HepG2 (cell line): ENCODE data around the gene GSC. TPM values are rescaled to one million over a fixed set of nuclear protein-coding genes. Genes with fewer than 3 reads are reported as not detected.

Experiments used
- ATAC-seq: fragments of 200-7000 bp; cut with Tn5 transposase; 3 replicates; pipeline ENCODE4 v1.9.1; 2020; ENCODE audit warnings: mild to moderate bottlenecking, moderate library complexity
- BruUV-seq: library from RNA; stranded (reverse); fragments of 400-500 nt; replicated peaks from 2 replicates; lab custom pipeline; 2021; lab: Mats Ljungman, UMichigan
- CTCF ChIA-PET: fragments of 300-600 bp; formaldehyde crosslinking; extraction: SDS; loops from one replicate; lab custom pipeline; 2021; ENCODE audit warnings: low total read pairs, inconsistent platforms, low intra/inter-chr PET ratio; lab: Yijun Ruan, JAX
- POLR2A ChIA-PET: fragments of 350-600 bp; sonication (Branson Sonifier 250); formaldehyde crosslinking; loops from one replicate; lab custom pipeline; 2020; ENCODE audit warnings: antibody characterized with exemption, inconsistent platforms; lab: Yijun Ruan, JAX
- DNase-seq: peaks from one replicate; pipeline ENCODE4 v3.0.0-alpha.2; 2015; ENCODE audit warnings: low spot score
- FAIRE-seq: peaks from 3 replicates; lab custom pipeline; 2011; peaks lifted over from hg19 to GRCh38; lab: Jason Lieb, UNC
- H2AFZ ChIP-seq: one replicate; pipeline ENCODE4 v1.6.1; 2011; ENCODE audit warnings: low read length, inconsistent platforms
- H3K27ac ChIP-seq: fragments of 300-600 bp; 3 replicates; pipeline ENCODE4 v1.8.0; 2011; ENCODE audit warnings: mixed run types, mild to moderate bottlenecking, mixed read lengths, low read length, inconsistent platforms; ENCODE audit not compliant: insufficient read depth; ENCODE audit errors: extremely low read length
- H3K27me3 ChIP-seq, 2 experiments: fragments of 200-600 bp in 1 of 2; 2 replicates in 1 of 2; 3 replicates in 1 of 2; pipeline versions ENCODE4 v1.6.0 to v1.8.0; 2011; ENCODE audit warnings: low read length in 2 of 2, mild to moderate bottlenecking in 2 of 2, moderate library complexity in 2 of 2, inconsistent platforms in 1 of 2; ENCODE audit not compliant: insufficient read depth in 2 of 2, control insufficient read depth in 1 of 2
- H3K36me3 ChIP-seq, 2 experiments: fragments of 200-600 bp in 1 of 2; replicated peaks in 1 of 2; 2 replicates in 1 of 2; 3 replicates in 1 of 2; pipeline versions ENCODE4 v1.5.1 to v1.8.0; 2011; ENCODE audit warnings: low read length in 2 of 2, inconsistent platforms in 1 of 2; ENCODE audit not compliant: insufficient read depth in 2 of 2, control insufficient read depth in 1 of 2
- H3K4me1 ChIP-seq: 2 replicates; pipeline ENCODE4 v1.5.1; 2012; ENCODE audit warnings: low read length, inconsistent platforms; ENCODE audit not compliant: insufficient read depth
- H3K4me2 ChIP-seq: 2 replicates; pipeline ENCODE4 v1.6.0; 2011; ENCODE audit warnings: low read depth, low read length, inconsistent platforms
- H3K4me3 ChIP-seq, 3 experiments: fragments of 200-600 bp in 1 of 3; sonication (generic), shearing (Covaris generic) in 1 of 3; replicated peaks in 1 of 3; 2 replicates each; pipeline ENCODE4 v1.5.1; 2011 to 2016; ENCODE audit warnings: low read length in 3 of 3, inconsistent platforms in 2 of 3, low read depth in 2 of 3, mild to moderate bottlenecking in 2 of 3, control low read depth in 1 of 3, mixed read lengths in 1 of 3; ENCODE audit not compliant: insufficient read depth in 1 of 3
- H3K79me2 ChIP-seq: one replicate; pipeline ENCODE4 v1.6.1; 2011; ENCODE audit warnings: low read length, inconsistent platforms; ENCODE audit not compliant: insufficient read depth
- H3K9ac ChIP-seq: 2 replicates; pipeline ENCODE4 v1.6.0; 2011; ENCODE audit warnings: mild to moderate bottlenecking, low read depth, low read length, inconsistent platforms; ENCODE audit not compliant: insufficient read depth
- H3K9me3 ChIP-seq: 2 replicates; pipeline ENCODE4 v1.5.1; 2012; ENCODE audit warnings: mild to moderate bottlenecking, low read length
- H4K20me1 ChIP-seq: 2 replicates; pipeline ENCODE4 v1.6.0; 2011; ENCODE audit warnings: inconsistent platforms, mild to moderate bottlenecking, low read length, moderate library complexity; ENCODE audit not compliant: insufficient read depth
- ATF1 ChIP-seq: IDR thresholded peaks from 2 replicates; pipeline ENCODE4 v1.6.1; 2016; ENCODE audit warnings: mild to moderate bottlenecking, control low read depth
- CAMTA2 ChIP-seq: sonication (generic); formaldehyde crosslinking; IDR thresholded peaks from 2 replicates; pipeline ENCODE4 v1.4.0; 2020; ENCODE audit warnings: mild to moderate bottlenecking, missing genetic modification reagents, borderline replicate concordance
- DPF2 ChIP-seq: sonication (generic); formaldehyde crosslinking; IDR thresholded peaks from 2 replicates; pipeline ENCODE4 v1.4.0; 2020; ENCODE audit warnings: mild to moderate bottlenecking, low read depth, missing genetic modification reagents, borderline replicate concordance
- EEA1 ChIP-seq: sonication (generic); formaldehyde crosslinking; IDR thresholded peaks from 2 replicates; pipeline ENCODE4 v1.5.1; 2020; ENCODE audit warnings: mild to moderate bottlenecking, missing genetic modification reagents, borderline replicate concordance
- ELF1 ChIP-seq: sonication (generic); formaldehyde crosslinking; IDR thresholded peaks from 2 replicates; pipeline ENCODE4 v1.4.0; 2020; ENCODE audit warnings: missing genetic modification reagents
- KLF13 ChIP-seq: sonication (generic); formaldehyde crosslinking; IDR thresholded peaks from 2 replicates; pipeline ENCODE4 v1.4.0; 2020; ENCODE audit warnings: mild to moderate bottlenecking, missing genetic modification reagents
- NR1H2 ChIP-seq: sonication (generic); formaldehyde crosslinking; IDR thresholded peaks from 2 replicates; pipeline ENCODE4 v1.8.1; 2022; ENCODE audit warnings: low read depth, missing genetic modification reagents, borderline replicate concordance
- RORA ChIP-seq: sonication (generic); formaldehyde crosslinking; IDR thresholded peaks from 2 replicates; pipeline ENCODE4 v1.5.0; 2020; ENCODE audit warnings: mild to moderate bottlenecking, missing genetic modification reagents, moderate library complexity
- SRSF1 ChIP-seq: fragments of 200-400 bp; formaldehyde crosslinking; optimal IDR thresholded peaks from 2 replicates; pipeline ENCODE3; 2017; ENCODE audit warnings: mild to moderate bottlenecking, low read depth, low read length, moderate library complexity
- TBX2 ChIP-seq: sonication (generic); formaldehyde crosslinking; IDR thresholded peaks from 2 replicates; pipeline ENCODE4 v1.5.0; 2020; ENCODE audit warnings: missing genetic modification reagents, mild to moderate bottlenecking, borderline replicate concordance
- ZFAT ChIP-seq: sonication (generic); formaldehyde crosslinking; conservative IDR thresholded peaks from 2 replicates; pipeline ENCODE4 v1.8.1; 2023; ENCODE audit warnings: missing genetic modification reagents, inconsistent platforms
- ZFP82 ChIP-seq: sonication (generic); formaldehyde crosslinking; IDR thresholded peaks from 2 replicates; pipeline ENCODE4 v1.5.1; 2020; ENCODE audit warnings: mild to moderate bottlenecking, missing genetic modification reagents, borderline replicate concordance
- ZNF274 ChIP-seq: sonication (generic); formaldehyde crosslinking; IDR thresholded peaks from 2 replicates; pipeline ENCODE4 v1.5.1; 2020; ENCODE audit warnings: mild to moderate bottlenecking, missing genetic modification reagents
- ZNF564 ChIP-seq: sonication (generic); formaldehyde crosslinking; IDR thresholded peaks from 2 replicates; pipeline ENCODE4 v1.8.1; 2023; ENCODE audit warnings: mild to moderate bottlenecking, missing genetic modification reagents
- WGBS: methylation state at CpG from one replicate; pipeline ENCODE4 v1.1.6; 2017; ENCODE audit warnings: low lambda C conversion rate; 5-methylcytosine and 5-hydroxymethylcytosine counted together
- in situ Hi-C: cut with HindIII; loops from 2 replicates; pipeline ENCODE4 v1.10.0; 2017; ENCODE audit warnings: low pct_unique_long_range_greater_than_20kb; ENCODE audit not compliant: extremely low pct_ligation_motif_present
- intact Hi-C: fragments of 100-400 bp; cut with micrococcal nuclease; formaldehyde crosslinking; loops from one replicate; pipeline ENCODE4 v1.10.0; 2022; ENCODE audit not compliant: unreplicated experiment
- polyA plus RNA-seq, 8 experiments: library from polyadenylated mRNA; depleted of rRNA in 3 of 8; stranded (reverse) in 7 of 8; unstranded in 1 of 8; fragments of >200 nt; fragmentation: Illumina TruSeq in 4 of 8; extraction: Trizol in 4 of 8; gene quantifications; 2 replicates each; pipeline versions ENCODE4 v1.2.1 to v1.2.3, GENCODE V29; 2011 to 2016; ENCODE audit warnings: low read depth in 4 of 8, missing spikeins in 1 of 8, mixed read lengths in 1 of 8; ENCODE audit not compliant: insufficient read depth in 1 of 8
- total RNA-seq, 5 experiments: library from RNA; depleted of rRNA; stranded (reverse); fragments of >200 nt; fragmentation: Illumina TruSeq; extraction: Trizol; gene quantifications; 2 replicates each; pipeline ENCODE4 v1.2.3, GENCODE V29; 2016; ENCODE audit warnings: low read depth in 1 of 5
- TF ChIP-seq, protein P1 (sequence below): sonication (generic); formaldehyde crosslinking; IDR thresholded peaks from 2 replicates; pipeline ENCODE4 v1.4.0; 2020; ENCODE audit warnings: missing genetic modification reagents
- TF ChIP-seq, protein P2 (sequence below): sonication (generic); formaldehyde crosslinking; IDR thresholded peaks from 2 replicates; pipeline ENCODE4 v1.5.0; 2020; ENCODE audit warnings: mild to moderate bottlenecking, missing genetic modification reagents, moderate library complexity
- TF ChIP-seq, protein P3 (sequence below): sonication (generic); formaldehyde crosslinking; IDR thresholded peaks from 2 replicates; pipeline ENCODE4 v1.4.0; 2020; ENCODE audit warnings: missing genetic modification reagents

The GSC gene
- total and polyA plus RNA-seq, 2 of the 13 experiments (the other 11 are each of a cell fraction or from before 2014, with no cell fraction given) = not detected

DNA sequence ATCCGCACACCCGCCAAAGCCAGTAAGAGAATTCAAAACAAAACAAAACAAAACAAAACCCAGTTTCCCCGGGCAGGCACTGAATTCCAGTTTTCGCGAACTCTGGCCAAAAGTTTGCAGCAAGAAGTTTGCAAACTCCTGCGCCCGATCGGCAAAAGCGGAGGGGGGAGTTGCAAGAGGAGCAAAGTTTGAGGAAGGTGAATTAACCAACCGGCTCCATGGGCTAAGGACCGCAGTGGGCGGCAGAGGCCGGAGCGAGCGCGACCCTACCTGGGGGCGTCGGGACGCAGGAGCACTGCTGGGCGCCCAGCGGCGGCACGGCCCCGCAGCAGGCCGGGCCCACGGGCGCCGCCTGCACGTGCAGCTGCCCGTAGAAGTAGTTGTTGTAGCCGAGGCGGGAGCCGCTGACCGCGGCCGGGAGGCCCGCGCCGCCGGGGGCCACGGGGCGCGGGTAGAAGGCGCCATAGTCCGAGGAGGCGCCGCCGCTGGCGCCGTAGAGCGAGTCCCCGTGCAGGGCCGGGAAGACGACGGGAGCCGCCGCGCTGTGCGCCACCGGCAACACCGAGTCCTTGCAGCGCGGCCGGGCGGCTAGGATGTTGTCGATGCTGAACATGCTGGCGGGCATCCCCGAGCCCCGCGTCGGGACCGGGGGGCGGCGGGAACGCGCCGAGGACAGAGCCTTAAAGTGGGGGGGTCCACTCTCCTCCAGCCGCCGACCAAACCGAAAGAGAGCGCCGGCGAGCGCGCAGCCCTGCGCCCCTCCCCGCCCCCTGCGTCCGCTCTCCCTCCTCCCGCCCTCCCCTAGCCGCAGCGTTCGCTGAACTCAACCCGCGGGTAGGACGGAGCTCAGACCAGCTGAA is at the start of gene GSC (continued):
- TF ChIP-seq, protein P1, sequence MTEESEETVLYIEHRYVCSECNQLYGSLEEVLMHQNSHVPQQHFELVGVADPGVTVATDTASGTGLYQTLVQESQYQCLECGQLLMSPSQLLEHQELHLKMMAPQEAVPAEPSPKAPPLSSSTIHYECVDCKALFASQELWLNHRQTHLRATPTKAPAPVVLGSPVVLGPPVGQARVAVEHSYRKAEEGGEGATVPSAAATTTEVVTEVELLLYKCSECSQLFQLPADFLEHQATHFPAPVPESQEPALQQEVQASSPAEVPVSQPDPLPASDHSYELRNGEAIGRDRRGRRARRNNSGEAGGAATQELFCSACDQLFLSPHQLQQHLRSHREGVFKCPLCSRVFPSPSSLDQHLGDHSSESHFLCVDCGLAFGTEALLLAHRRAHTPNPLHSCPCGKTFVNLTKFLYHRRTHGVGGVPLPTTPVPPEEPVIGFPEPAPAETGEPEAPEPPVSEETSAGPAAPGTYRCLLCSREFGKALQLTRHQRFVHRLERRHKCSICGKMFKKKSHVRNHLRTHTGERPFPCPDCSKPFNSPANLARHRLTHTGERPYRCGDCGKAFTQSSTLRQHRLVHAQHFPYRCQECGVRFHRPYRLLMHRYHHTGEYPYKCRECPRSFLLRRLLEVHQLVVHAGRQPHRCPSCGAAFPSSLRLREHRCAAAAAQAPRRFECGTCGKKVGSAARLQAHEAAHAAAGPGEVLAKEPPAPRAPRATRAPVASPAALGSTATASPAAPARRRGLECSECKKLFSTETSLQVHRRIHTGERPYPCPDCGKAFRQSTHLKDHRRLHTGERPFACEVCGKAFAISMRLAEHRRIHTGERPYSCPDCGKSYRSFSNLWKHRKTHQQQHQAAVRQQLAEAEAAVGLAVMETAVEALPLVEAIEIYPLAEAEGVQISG (CRISPR knock-in tag) = 0 out of 2 replicates have a peak, but pooled peaks have one; percentile 23
- TF ChIP-seq DPF2 (CRISPR knock-in tag) = no peak
- TF ChIP-seq ZNF274 (CRISPR knock-in tag) = no peak
- TF ChIP-seq, protein P2, sequence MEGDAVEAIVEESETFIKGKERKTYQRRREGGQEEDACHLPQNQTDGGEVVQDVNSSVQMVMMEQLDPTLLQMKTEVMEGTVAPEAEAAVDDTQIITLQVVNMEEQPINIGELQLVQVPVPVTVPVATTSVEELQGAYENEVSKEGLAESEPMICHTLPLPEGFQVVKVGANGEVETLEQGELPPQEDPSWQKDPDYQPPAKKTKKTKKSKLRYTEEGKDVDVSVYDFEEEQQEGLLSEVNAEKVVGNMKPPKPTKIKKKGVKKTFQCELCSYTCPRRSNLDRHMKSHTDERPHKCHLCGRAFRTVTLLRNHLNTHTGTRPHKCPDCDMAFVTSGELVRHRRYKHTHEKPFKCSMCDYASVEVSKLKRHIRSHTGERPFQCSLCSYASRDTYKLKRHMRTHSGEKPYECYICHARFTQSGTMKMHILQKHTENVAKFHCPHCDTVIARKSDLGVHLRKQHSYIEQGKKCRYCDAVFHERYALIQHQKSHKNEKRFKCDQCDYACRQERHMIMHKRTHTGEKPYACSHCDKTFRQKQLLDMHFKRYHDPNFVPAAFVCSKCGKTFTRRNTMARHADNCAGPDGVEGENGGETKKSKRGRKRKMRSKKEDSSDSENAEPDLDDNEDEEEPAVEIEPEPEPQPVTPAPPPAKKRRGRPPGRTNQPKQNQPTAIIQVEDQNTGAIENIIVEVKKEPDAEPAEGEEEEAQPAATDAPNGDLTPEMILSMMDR (CRISPR knock-in tag) = no peak
- TF ChIP-seq ELF1 (CRISPR knock-in tag) = no peak

DNA sequence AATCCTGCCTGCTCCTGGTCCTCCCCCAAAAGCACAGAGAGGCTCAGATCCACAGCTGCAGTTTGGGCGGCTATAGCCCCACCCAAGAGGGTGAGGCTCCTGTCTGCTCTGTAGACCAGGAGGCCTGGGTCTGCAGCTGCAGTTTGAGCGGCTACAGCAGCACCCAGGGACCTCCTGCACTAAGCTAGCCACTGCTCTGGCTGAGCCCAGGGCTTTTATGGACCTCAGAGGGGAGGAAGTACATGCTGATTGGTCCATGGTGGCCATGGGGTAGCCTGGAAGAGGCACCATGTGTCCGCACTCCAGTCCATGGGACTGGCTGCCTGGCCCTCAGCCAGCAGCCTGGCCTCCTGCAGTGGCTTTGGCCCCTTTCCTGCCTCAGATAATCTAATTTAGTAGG is 49.6 kb upstream of the GSC start:
- BruUV-seq = no TSS peak
- Histone ChIP-seq H4K20me1 (no peaks in the 10 kb centered on the region), H3K4me2 (no peak overlapping the region), H3K4me3 (no peak overlapping the region), H3K9ac (no peak overlapping the region), H3K27me3 (no peaks in the 10 kb centered on the region; a peak in 2 of 5 replicates), H3K4me1 (peaks cover 15% of the 10 kb centered on the region), H3K27ac (no peak overlapping the region), H2AFZ (no peak overlapping the region), H3K36me3 (no peaks in the 10 kb centered on the region), H3K79me2 (no peaks in the 10 kb centered on the region), H3K9me3 (no peaks in the 10 kb centered on the region)
- in situ Hi-C loops = no loop called here
- ChIA-PET CTCF (no interaction called here), POLR2A (no interaction called here)
- ATAC-seq = no peak
- WGBS = 0% methylated on average over 1 of the region's 3 CpGs
- no peak for FAIRE-seq
- DNase-seq = no peak
- intact Hi-C loops = no loop called here
- TF ChIP-seq ATF1 (CRISPR knock-in tag) = no peak
- no peak for TF ChIP-seq SRSF1
- TF ChIP-seq RORA (CRISPR knock-in tag) = no peak
- TF ChIP-seq ZNF564 = no peak
- TF ChIP-seq CAMTA2 (CRISPR knock-in tag) = no peak
- no peak for TF ChIP-seq ZFAT (CRISPR knock-in tag)
- TF ChIP-seq ZFP82 (CRISPR knock-in tag) = no peak
- TF ChIP-seq KLF13 = no peak
- TF ChIP-seq NR1H2 (CRISPR knock-in tag) = no peak
- TF ChIP-seq EEA1 (CRISPR knock-in tag) = no peak
- no peak for TF ChIP-seq TBX2 (CRISPR knock-in tag)
- TF ChIP-seq, protein P3, sequence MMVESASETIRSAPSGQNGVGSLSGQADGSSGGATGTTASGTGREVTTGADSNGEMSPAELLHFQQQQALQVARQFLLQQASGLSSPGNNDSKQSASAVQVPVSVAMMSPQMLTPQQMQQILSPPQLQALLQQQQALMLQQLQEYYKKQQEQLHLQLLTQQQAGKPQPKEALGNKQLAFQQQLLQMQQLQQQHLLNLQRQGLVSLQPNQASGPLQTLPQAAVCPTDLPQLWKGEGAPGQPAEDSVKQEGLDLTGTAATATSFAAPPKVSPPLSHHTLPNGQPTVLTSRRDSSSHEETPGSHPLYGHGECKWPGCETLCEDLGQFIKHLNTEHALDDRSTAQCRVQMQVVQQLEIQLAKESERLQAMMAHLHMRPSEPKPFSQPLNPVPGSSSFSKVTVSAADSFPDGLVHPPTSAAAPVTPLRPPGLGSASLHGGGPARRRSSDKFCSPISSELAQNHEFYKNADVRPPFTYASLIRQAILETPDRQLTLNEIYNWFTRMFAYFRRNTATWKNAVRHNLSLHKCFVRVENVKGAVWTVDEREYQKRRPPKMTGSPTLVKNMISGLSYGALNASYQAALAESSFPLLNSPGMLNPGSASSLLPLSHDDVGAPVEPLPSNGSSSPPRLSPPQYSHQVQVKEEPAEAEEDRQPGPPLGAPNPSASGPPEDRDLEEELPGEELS (CRISPR knock-in tag) = no peak
